ENCODE results near the gene CATSPER1. TPM values are rescaled to one million over a fixed set of nuclear protein-coding genes. Genes with fewer than 3 reads are reported as not detected.

The CATSPER1 gene
- total RNA-seq (2021): not detected in 2 replicates
- Bru-seq, nascent RNA: not detected
- BruChase-seq, experiment 1, labeled RNA remaining after a 2-hour chase: not detected
- BruChase-seq, experiment 2, labeled RNA remaining after a 6-hour chase: not detected
- long read RNA-seq, partial matches to known transcripts: 0 of 2 reads
- long read RNA-seq, other reads (novel, unspliced or antisense): 2 of 2 reads

DNA sequence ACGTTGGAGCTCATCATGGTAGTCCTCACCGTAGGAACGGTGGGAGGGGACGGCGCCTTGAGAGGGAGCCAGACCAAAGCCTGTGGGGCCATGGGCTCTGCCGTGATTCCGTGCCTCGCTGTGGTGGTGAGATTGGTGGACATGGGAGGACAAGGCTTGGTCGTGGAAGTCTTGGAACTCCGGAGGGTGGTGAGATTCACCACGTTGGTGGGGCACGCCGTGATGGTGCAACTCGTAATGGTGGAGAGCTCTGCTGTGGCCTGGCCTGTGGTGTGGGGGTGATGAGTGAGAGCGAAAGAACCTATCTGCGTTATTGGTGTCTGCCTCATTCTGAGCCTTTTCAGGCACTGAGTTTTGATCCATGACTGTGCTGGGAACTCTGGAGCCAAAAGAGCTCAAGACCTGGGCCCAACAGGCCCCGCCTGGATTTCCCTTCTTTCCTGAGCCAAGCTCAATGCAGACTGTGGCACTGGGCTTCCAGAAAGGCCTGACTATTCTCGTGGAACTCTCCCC, at the start of gene CATSPER1:
TSS of gene CATSPER1 (minus strand) at position 463 of the 513 bp plus-strand sequence. CDS start at position 363, 100 bp downstream.
- Histone ChIP-seq H3K36me3 (ENCODE audit: insufficient read depth, low read length, poor library complexity, severe bottlenecking) (no peaks in the 10 kb centered on the region), H3K4me3 (ENCODE audit: low read depth, low read length, poor library complexity, severe bottlenecking) (no peak within 1 kb of the TSS), H3K9me3 (ENCODE audit: low read depth, low read length, poor library complexity, severe bottlenecking) (no peaks in the 10 kb centered on the region), H3K27me3 (replicated peaks; ENCODE audit: insufficient read depth, low read depth, low read length, poor library complexity) (no peaks in the 10 kb centered on the region), H3K4me1 (ENCODE audit: insufficient read depth, low read length, poor library complexity, severe bottlenecking) (no peaks in the 10 kb centered on the region), H3K27ac (ENCODE audit: low read depth, low read length, poor library complexity, severe bottlenecking) (no peak within 1 kb of the TSS)
- ChIA-PET POLR2A (ENCODE audit: low non-redundant PET) (interaction anchor here (0.8 kb wide), 1 partner anchor 23 kb away, joined by 6 read pairs; no protein-coding TSS in a partner anchor), CTCF (no interaction called here)
- TF ChIP-seq, protein P1, sequence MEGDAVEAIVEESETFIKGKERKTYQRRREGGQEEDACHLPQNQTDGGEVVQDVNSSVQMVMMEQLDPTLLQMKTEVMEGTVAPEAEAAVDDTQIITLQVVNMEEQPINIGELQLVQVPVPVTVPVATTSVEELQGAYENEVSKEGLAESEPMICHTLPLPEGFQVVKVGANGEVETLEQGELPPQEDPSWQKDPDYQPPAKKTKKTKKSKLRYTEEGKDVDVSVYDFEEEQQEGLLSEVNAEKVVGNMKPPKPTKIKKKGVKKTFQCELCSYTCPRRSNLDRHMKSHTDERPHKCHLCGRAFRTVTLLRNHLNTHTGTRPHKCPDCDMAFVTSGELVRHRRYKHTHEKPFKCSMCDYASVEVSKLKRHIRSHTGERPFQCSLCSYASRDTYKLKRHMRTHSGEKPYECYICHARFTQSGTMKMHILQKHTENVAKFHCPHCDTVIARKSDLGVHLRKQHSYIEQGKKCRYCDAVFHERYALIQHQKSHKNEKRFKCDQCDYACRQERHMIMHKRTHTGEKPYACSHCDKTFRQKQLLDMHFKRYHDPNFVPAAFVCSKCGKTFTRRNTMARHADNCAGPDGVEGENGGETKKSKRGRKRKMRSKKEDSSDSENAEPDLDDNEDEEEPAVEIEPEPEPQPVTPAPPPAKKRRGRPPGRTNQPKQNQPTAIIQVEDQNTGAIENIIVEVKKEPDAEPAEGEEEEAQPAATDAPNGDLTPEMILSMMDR (conservative IDR thresholded peaks at IDR 0.05; ENCODE audit: low read depth, low read length): no peak
- TF ChIP-seq EZH2 (IDR thresholded peaks at IDR 0.05; ENCODE audit: borderline replicate concordance, low read depth, low read length, poor library complexity, severe bottlenecking): no peak
- intact Hi-C loops (cut with micrococcal nuclease; ENCODE audit: unreplicated experiment): no loop called here
- no peak for DNase-seq (ENCODE audit: low spot score)
- BruUV-seq (replicated peaks): no TSS peak

DNA sequence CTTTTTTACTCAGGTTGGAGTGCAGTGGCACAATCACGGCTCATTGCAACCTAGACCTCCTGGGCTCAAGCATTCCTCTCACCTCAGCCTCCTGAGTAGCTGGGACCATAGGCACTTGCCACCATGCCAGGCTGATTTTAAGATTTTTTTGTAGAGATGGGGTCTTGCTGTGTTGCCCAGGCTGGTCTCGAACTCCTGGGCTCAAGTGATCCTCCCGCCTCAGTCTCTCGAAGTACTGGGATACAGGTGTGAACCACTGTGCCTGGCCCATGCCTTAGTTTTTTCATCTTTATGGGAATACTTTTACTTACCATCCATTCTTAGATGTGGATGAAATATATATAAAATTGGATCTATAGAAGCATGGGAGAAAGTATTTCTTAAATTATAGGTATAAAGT, 49.0 kb upstream of the CATSPER1 start:
- H3K27ac ChIP-seq (ENCODE audit: low read depth, low read length, poor library complexity, severe bottlenecking): no peak overlapping the region
- H3K36me3 ChIP-seq (ENCODE audit: insufficient read depth, low read length, poor library complexity, severe bottlenecking): peaks cover 6% of the 10 kb centered on the region
- no peaks in the 10 kb centered on the region for H3K9me3 ChIP-seq (ENCODE audit: low read depth, low read length, poor library complexity, severe bottlenecking)
- BruUV-seq (replicated peaks): no TSS peak
- ChIA-PET POLR2A (ENCODE audit: low non-redundant PET) (no interaction called here), CTCF (no interaction called here)
- peaks cover 16% of the 10 kb centered on the region for H3K4me1 ChIP-seq (ENCODE audit: insufficient read depth, low read length, poor library complexity, severe bottlenecking)
- no peaks in the 10 kb centered on the region for H3K27me3 ChIP-seq (replicated peaks; ENCODE audit: insufficient read depth, low read depth, low read length, poor library complexity)
- intact Hi-C loops (cut with micrococcal nuclease; ENCODE audit: unreplicated experiment): no loop called here
- no peak for DNase-seq (ENCODE audit: low spot score)
- TF ChIP-seq, protein P1 (conservative IDR thresholded peaks at IDR 0.05; ENCODE audit: low read depth, low read length): no peak
- TF ChIP-seq EZH2 (IDR thresholded peaks at IDR 0.05; ENCODE audit: borderline replicate concordance, low read depth, low read length, poor library complexity, severe bottlenecking): no peak
- H3K4me3 ChIP-seq (ENCODE audit: low read depth, low read length, poor library complexity, severe bottlenecking): no peak overlapping the region

DNA sequence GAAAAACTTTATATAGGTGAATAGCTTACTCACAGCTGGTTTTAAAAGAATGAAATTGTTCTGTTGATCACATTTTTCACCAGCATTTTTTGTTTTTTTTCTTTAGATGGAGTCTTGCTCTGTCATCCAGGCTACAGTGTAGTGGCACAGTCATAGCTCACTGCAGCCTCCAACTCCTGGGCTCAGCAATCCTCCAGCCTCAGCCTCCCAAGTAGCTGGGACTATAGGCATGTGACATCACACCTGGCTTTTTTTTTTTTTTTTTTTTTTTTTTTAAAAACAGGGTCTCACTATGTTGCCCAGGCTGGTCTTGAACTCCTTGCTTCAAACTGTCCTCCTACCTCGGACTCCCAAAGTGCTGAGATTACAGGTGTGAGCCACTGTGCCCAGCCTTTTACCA, 47.4 kb upstream of the CATSPER1 start:
- ChIA-PET POLR2A (ENCODE audit: low non-redundant PET) (no interaction called here), CTCF (no interaction called here)
- TF ChIP-seq, protein P1 (conservative IDR thresholded peaks at IDR 0.05; ENCODE audit: low read depth, low read length): no peak
- no peak for TF ChIP-seq EZH2 (IDR thresholded peaks at IDR 0.05; ENCODE audit: borderline replicate concordance, low read depth, low read length, poor library complexity, severe bottlenecking)
- intact Hi-C loops (cut with micrococcal nuclease; ENCODE audit: unreplicated experiment): loop anchor here (5.0 kb wide), 1 partner anchor 44 kb away; no protein-coding TSS in a partner anchor
- no peaks in the 10 kb centered on the region for H3K27me3 ChIP-seq (replicated peaks; ENCODE audit: insufficient read depth, low read depth, low read length, poor library complexity)
- H3K4me1 ChIP-seq (ENCODE audit: insufficient read depth, low read length, poor library complexity, severe bottlenecking): peaks cover 27% of the 10 kb centered on the region
- no peak for DNase-seq (ENCODE audit: low spot score)
- no TSS peak for BruUV-seq (replicated peaks)
- no peak overlapping the region for H3K27ac ChIP-seq (ENCODE audit: low read depth, low read length, poor library complexity, severe bottlenecking)
- H3K9me3 ChIP-seq (ENCODE audit: low read depth, low read length, poor library complexity, severe bottlenecking): no peaks in the 10 kb centered on the region
- H3K36me3 ChIP-seq (ENCODE audit: insufficient read depth, low read length, poor library complexity, severe bottlenecking): peaks cover 11% of the 10 kb centered on the region
- H3K4me3 ChIP-seq (ENCODE audit: low read depth, low read length, poor library complexity, severe bottlenecking): no peak overlapping the region

All from A673 (cell line).